SK-N-SH (cell line): ENCODE results near the gene CIT. TPM values are rescaled to one million over a fixed set of nuclear protein-coding genes. Genes with fewer than 3 reads are reported as not detected.

ENCODE experiments used
- CTCF ChIA-PET: fragments of 300-600, 350-600 bp; formaldehyde crosslinking; extraction: SDS; loops from one replicate; lab custom pipeline; 2021; lab: Yijun Ruan, JAX
- POLR2A ChIA-PET: fragments of 350-600 bp; sonication (Branson Sonifier 250); formaldehyde crosslinking; extraction: SDS; loops from one replicate; lab custom pipeline; 2020; ENCODE audit warnings: antibody characterized with exemption, inconsistent platforms; lab: Yijun Ruan, JAX
- DNase-seq: peaks from one replicate; pipeline ENCODE4 v3.0.0; 2012
- H2AFZ ChIP-seq: fragments of 200-600 bp; sonication (generic); 2 replicates; pipeline ENCODE4 v1.8.1; 2016; ENCODE audit warnings: antibody characterized with exemption, mild to moderate bottlenecking, low read depth
- H3F3A ChIP-seq: fragments of 200-600 bp; sonication (generic); replicated peaks from 2 replicates; pipeline ENCODE3; 2016; ENCODE audit warnings: antibody characterized with exemption, mild to moderate bottlenecking; ENCODE audit not compliant: insufficient read depth
- H3K27ac ChIP-seq, 2 experiments: fragments of 200-500 bp in 1 of 2; fragments of 200-600 bp in 1 of 2; sonication (Bioruptor generic) in 1 of 2; sonication (generic), shearing (Covaris generic) in 1 of 2; 2 replicates each; pipeline versions ENCODE4 v1.5.1 to v1.6.1; 2014 to 2016; ENCODE audit warnings: low read depth in 2 of 2, inconsistent platforms in 1 of 2, low read length in 1 of 2, mild to moderate bottlenecking in 1 of 2, mixed read lengths in 1 of 2
- H3K27me3 ChIP-seq: fragments of 200-600 bp; sonication (generic), shearing (Covaris generic); 2 replicates; pipeline ENCODE4 v1.6.1; 2016; ENCODE audit warnings: mixed run types; ENCODE audit not compliant: insufficient read depth
- H3K36me3 ChIP-seq, 2 experiments: fragments of 200-500 bp in 1 of 2; fragments of 200-600 bp in 1 of 2; sonication (Bioruptor generic) in 1 of 2; sonication (generic) in 1 of 2; replicated peaks in 1 of 2; 2 replicates each; pipeline versions ENCODE3 to v1.5.1; 2014 to 2016; ENCODE audit warnings: low read length in 1 of 2, mild to moderate bottlenecking in 1 of 2; ENCODE audit not compliant: insufficient read depth in 2 of 2, control insufficient read depth in 1 of 2
- H3K4me1 ChIP-seq, 2 experiments: fragments of 200-500 bp in 1 of 2; fragments of 200-600 bp in 1 of 2; sonication (Bioruptor generic) in 1 of 2; sonication (generic), shearing (Covaris generic) in 1 of 2; 2 replicates each; pipeline versions ENCODE4 v1.5.1 to v1.6.1; 2014 to 2016; ENCODE audit warnings: low read depth in 1 of 2, low read length in 1 of 2, mixed run types in 1 of 2; ENCODE audit not compliant: insufficient read depth in 2 of 2, control insufficient read depth in 1 of 2
- H3K4me2 ChIP-seq: fragments of 200-600 bp; sonication (generic), shearing (Covaris generic); 2 replicates; pipeline ENCODE4 v1.6.1; 2017; ENCODE audit warnings: mixed run types
- H3K4me3 ChIP-seq, 2 experiments: fragments of 200-500 bp in 1 of 2; fragments of 200-600 bp in 1 of 2; sonication (Bioruptor generic) in 1 of 2; sonication (generic), shearing (Covaris generic) in 1 of 2; 2 replicates each; pipeline versions ENCODE4 v1.5.1 to v1.8.1; 2014 to 2016; ENCODE audit warnings: low read depth in 2 of 2, inconsistent platforms in 1 of 2, low read length in 1 of 2, mild to moderate bottlenecking in 1 of 2, mixed read lengths in 1 of 2, moderate library complexity in 1 of 2
- H3K79me2 ChIP-seq: fragments of 200-600 bp; sonication (generic); 2 replicates; pipeline ENCODE4 v1.8.1; 2017; ENCODE audit warnings: mild to moderate bottlenecking; ENCODE audit not compliant: insufficient read depth
- H3K9ac ChIP-seq: fragments of 200-600 bp; sonication (generic); 2 replicates; pipeline ENCODE4 v1.6.1; 2017; ENCODE audit warnings: mixed run types
- H3K9me2 ChIP-seq: fragments of 200-600 bp; sonication (generic); 2 replicates; pipeline ENCODE4 v1.6.1; 2017; ENCODE audit warnings: mixed run types
- H3K9me3 ChIP-seq: fragments of 200-600 bp; sonication (generic); 2 replicates; pipeline ENCODE4 v1.6.1; 2017; ENCODE audit warnings: mixed run types, mild to moderate bottlenecking, moderate library complexity
- H4K20me1 ChIP-seq: fragments of 200-600 bp; sonication (generic); 2 replicates; pipeline ENCODE4 v1.6.1; 2017; ENCODE audit warnings: mild to moderate bottlenecking, mixed run types; ENCODE audit not compliant: insufficient read depth
- CHD2 ChIP-seq: fragments of 150-350 bp; IDR thresholded peaks from 2 replicates; pipeline ENCODE4 v1.6.1; 2018; ENCODE audit warnings: low read length; ENCODE audit not compliant: partially characterized antibody
- ELF1 ChIP-seq: IDR thresholded peaks from 2 replicates; pipeline ENCODE4 v1.4.0; 2012
- FOSL2 ChIP-seq: IDR thresholded peaks from 2 replicates; pipeline ENCODE4 v1.4.0; 2012; ENCODE audit warnings: low read depth, mild to moderate bottlenecking, moderate library complexity, borderline replicate concordance
- FOXM1 ChIP-seq: IDR thresholded peaks from 2 replicates; pipeline ENCODE4 v1.4.0; 2012; ENCODE audit warnings: low read depth, mild to moderate bottlenecking
- GABPA ChIP-seq: IDR thresholded peaks from 2 replicates; pipeline ENCODE4 v1.4.0; 2012; ENCODE audit warnings: low read depth, mild to moderate bottlenecking
- MXI1 ChIP-seq: IDR thresholded peaks from 2 replicates; pipeline ENCODE4 v1.6.1; 2012; ENCODE audit warnings: mild to moderate bottlenecking, low read depth, low read length, improper control_type of control experiment
- NFIC ChIP-seq: IDR thresholded peaks from 2 replicates; pipeline ENCODE4 v1.4.0; 2012; ENCODE audit warnings: borderline replicate concordance
- RAD21 ChIP-seq: IDR thresholded peaks from 2 replicates; pipeline ENCODE4 v1.6.1; 2012; ENCODE audit warnings: mild to moderate bottlenecking, low read length
- RXRA ChIP-seq: IDR thresholded peaks from 2 replicates; pipeline ENCODE4 v1.4.0; 2012; ENCODE audit warnings: low read depth, mild to moderate bottlenecking, borderline replicate concordance
- TAF1 ChIP-seq: IDR thresholded peaks from 2 replicates; pipeline ENCODE4 v1.6.1; 2012; ENCODE audit warnings: low read depth, mild to moderate bottlenecking, low read length, moderate library complexity, borderline replicate concordance
- YY1 ChIP-seq: IDR thresholded peaks from 2 replicates; pipeline ENCODE4 v1.4.0; 2012; ENCODE audit warnings: low read depth, mild to moderate bottlenecking
- WGBS: methylation state at CpG from one replicate; pipeline ENCODE4 v1.1.6; 2017; ENCODE audit warnings: low lambda C conversion rate; 5-methylcytosine and 5-hydroxymethylcytosine counted together
- polyA plus RNA-seq, 3 experiments: library from polyadenylated mRNA; depleted of rRNA; stranded (reverse); fragments of >200 nt; gene quantifications; 2 replicates each; pipeline ENCODE4 v1.2.3, GENCODE V29; 2012
- TF ChIP-seq, protein P1 (sequence below): IDR thresholded peaks from 2 replicates; pipeline ENCODE4; 2012
- TF ChIP-seq, protein P2 (sequence below): IDR thresholded peaks from 2 replicates; pipeline ENCODE4 v1.6.1; 2012; ENCODE audit warnings: mild to moderate bottlenecking, low read depth, low read length, moderate library complexity
- TF ChIP-seq, protein P3 (sequence below): fragments of 150-350 bp; IDR thresholded peaks from 2 replicates; pipeline ENCODE4 v1.6.1; 2016; ENCODE audit warnings: mild to moderate bottlenecking, low read depth, low read length

Gene CIT
- polyA plus RNA-seq, 1 of the 3 experiments (the other 2 are of a cell fraction), result 7.7 TPM

DNA sequence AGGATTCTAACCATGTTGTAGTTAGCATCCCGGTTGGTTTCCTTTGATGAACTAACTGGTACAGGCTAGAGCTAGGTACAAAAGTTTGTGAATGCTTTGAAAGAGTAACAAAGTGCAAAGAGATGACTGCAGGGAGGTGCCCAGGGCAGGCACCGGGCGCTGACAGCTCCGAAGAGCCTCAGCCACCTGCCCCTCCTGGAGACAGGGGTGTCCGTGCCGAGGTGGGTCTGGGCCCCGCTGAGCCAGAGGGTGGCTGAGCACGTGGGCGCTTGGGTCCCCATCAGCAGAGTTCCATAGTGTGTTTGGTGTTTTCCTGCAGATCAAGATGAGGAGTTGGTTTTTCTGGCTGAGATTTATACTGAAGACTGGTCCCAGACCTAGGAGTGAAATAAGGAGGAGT is 189.2 kb downstream of the CIT start:
- H3K27ac ChIP-seq, result no peak overlapping the region
- POLR2A ChIA-PET, result no interaction called here
- peaks cover 4% of the 10 kb centered on the region; the same call in 1 of the 2 replicates for H4K20me1 ChIP-seq
- 73% methylated on average over 2 of the region's 9 CpGs for WGBS
- no peak overlapping the region for H2AFZ ChIP-seq
- DNase-seq, result no peak
- TF ChIP-seq YY1, result no peak
- TF ChIP-seq ELF1, result no peak
- H3K4me3 ChIP-seq, result no peak overlapping the region
- H3K4me1 ChIP-seq, result peaks cover 6 to 8% of the 10 kb centered on the region in 2 experiments; a peak in 3 of 4 replicates
- CTCF ChIA-PET, result interaction anchor here (0.9 kb wide), 1 partner anchor 93 kb away, joined by 3 read pairs; no protein-coding TSS in a partner anchor
- no peaks in the 10 kb centered on the region for H3K9me3 ChIP-seq
- no peaks in the 10 kb centered on the region for H3K36me3 ChIP-seq
- H3K9ac ChIP-seq, result no peak overlapping the region
- no peaks in the 10 kb centered on the region for H3K9me2 ChIP-seq
- H3F3A ChIP-seq, result peaks cover 19% of the 10 kb centered on the region
- H3K4me2 ChIP-seq, result no peak overlapping the region
- H3K79me2 ChIP-seq, result no peaks in the 10 kb centered on the region
- no peaks in the 10 kb centered on the region for H3K27me3 ChIP-seq

DNA sequence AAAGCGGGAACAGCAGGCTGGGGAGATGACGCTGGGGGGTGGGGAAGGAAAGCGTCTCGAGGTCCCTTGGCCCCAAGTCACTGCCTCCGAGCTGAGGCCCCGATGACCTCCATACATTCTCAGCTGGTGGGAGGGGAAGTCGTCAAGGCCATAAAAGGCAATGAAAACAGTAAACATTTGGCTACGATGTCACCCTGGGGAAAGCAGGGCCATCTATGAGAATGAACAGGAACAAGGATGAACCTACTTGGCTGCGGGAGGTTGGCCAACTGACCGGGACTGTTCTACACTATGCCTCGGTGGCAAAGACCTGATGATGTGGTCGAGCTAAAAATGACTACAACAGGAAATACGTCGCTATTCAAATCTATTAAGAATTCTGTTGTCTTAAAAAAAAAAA is 189.7 kb downstream of the CIT start:
- no peak overlapping the region for H3K4me2 ChIP-seq
- ChIA-PET CTCF (interaction anchor here (0.9 to 2.2 kb wide), 2 partner anchors 8 to 93 kb away, joined by 3 to 8 read pairs; no protein-coding TSS in a partner anchor), POLR2A (no interaction called here)
- no peak for DNase-seq
- H3K36me3 ChIP-seq, result peaks cover 0 to 3% of the 10 kb centered on the region in 2 experiments
- no peak overlapping the region for H3K4me3 ChIP-seq
- no peak overlapping the region for H2AFZ ChIP-seq
- peaks cover 19% of the 10 kb centered on the region for H3F3A ChIP-seq
- no peaks in the 10 kb centered on the region for H3K27me3 ChIP-seq
- no peak for TF ChIP-seq GABPA
- TF ChIP-seq TAF1, result no peak
- TF ChIP-seq, protein P1, sequence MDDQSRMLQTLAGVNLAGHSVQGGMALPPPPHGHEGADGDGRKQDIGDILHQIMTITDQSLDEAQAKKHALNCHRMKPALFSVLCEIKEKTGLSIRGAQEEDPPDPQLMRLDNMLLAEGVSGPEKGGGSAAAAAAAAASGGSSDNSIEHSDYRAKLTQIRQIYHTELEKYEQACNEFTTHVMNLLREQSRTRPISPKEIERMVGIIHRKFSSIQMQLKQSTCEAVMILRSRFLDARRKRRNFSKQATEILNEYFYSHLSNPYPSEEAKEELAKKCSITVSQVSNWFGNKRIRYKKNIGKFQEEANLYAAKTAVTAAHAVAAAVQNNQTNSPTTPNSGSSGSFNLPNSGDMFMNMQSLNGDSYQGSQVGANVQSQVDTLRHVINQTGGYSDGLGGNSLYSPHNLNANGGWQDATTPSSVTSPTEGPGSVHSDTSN, result no peak
- TF ChIP-seq NFIC, result no peak
- TF ChIP-seq, protein P2, sequence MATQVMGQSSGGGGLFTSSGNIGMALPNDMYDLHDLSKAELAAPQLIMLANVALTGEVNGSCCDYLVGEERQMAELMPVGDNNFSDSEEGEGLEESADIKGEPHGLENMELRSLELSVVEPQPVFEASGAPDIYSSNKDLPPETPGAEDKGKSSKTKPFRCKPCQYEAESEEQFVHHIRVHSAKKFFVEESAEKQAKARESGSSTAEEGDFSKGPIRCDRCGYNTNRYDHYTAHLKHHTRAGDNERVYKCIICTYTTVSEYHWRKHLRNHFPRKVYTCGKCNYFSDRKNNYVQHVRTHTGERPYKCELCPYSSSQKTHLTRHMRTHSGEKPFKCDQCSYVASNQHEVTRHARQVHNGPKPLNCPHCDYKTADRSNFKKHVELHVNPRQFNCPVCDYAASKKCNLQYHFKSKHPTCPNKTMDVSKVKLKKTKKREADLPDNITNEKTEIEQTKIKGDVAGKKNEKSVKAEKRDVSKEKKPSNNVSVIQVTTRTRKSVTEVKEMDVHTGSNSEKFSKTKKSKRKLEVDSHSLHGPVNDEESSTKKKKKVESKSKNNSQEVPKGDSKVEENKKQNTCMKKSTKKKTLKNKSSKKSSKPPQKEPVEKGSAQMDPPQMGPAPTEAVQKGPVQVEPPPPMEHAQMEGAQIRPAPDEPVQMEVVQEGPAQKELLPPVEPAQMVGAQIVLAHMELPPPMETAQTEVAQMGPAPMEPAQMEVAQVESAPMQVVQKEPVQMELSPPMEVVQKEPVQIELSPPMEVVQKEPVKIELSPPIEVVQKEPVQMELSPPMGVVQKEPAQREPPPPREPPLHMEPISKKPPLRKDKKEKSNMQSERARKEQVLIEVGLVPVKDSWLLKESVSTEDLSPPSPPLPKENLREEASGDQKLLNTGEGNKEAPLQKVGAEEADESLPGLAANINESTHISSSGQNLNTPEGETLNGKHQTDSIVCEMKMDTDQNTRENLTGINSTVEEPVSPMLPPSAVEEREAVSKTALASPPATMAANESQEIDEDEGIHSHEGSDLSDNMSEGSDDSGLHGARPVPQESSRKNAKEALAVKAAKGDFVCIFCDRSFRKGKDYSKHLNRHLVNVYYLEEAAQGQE, result no peak
- TF ChIP-seq MXI1, result no peak
- no peak for TF ChIP-seq FOSL2
- TF ChIP-seq RAD21, result no peak
- TF ChIP-seq RXRA, result no peak
- no peak for TF ChIP-seq ELF1
- no peak for TF ChIP-seq CHD2
- no peak for TF ChIP-seq FOXM1
- TF ChIP-seq, protein P3, sequence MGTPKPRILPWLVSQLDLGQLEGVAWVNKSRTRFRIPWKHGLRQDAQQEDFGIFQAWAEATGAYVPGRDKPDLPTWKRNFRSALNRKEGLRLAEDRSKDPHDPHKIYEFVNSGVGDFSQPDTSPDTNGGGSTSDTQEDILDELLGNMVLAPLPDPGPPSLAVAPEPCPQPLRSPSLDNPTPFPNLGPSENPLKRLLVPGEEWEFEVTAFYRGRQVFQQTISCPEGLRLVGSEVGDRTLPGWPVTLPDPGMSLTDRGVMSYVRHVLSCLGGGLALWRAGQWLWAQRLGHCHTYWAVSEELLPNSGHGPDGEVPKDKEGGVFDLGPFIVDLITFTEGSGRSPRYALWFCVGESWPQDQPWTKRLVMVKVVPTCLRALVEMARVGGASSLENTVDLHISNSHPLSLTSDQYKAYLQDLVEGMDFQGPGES, result no peak
- H3K9ac ChIP-seq, result no peak overlapping the region
- peaks cover 2 to 5% of the 10 kb centered on the region in 2 experiments; a peak in 3 of 4 replicates for H3K4me1 ChIP-seq
- no peak overlapping the region for H3K27ac ChIP-seq
- no peaks in the 10 kb centered on the region for H3K79me2 ChIP-seq
- H3K9me2 ChIP-seq, result no peaks in the 10 kb centered on the region
- H4K20me1 ChIP-seq, result no peaks in the 10 kb centered on the region; the same call in 1 of the 2 replicates
- 93% methylated on average over 14 of the region's 14 CpGs for WGBS
- no peaks in the 10 kb centered on the region for H3K9me3 ChIP-seq
